SH-SY5Y (cell line): ENCODE data around the gene EIF2S1.

Experiments
- GATA2 ChIP-seq: IDR thresholded peaks from 2 replicates; pipeline ENCODE4 v1.6.1; 2011; ENCODE audit warnings: mild to moderate bottlenecking, low read depth, low read length
- GATA3 ChIP-seq: IDR thresholded peaks from 2 replicates; pipeline ENCODE4 v1.6.1; 2011; ENCODE audit warnings: low read depth, mild to moderate bottlenecking, low read length, moderate library complexity

DNA sequence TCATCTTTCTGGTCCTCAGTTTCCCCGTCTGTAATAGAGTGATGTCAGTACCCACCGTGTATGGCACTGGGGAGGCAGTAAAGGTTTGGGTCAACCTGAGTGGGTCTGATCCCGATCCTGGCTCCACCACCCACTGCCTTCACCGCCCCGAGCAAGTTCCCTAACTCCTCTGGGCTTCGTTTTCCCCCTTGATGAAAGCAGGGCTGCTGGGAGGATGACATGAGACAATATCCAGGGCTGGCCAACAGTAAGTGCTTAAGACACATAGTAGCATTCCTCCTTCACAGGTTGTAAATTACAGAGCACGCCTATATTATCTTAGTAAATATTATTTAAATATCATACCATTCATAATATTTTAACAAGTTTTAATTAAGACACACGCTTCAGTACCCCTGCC is 51.2 kb downstream of the EIF2S1 start:
- TF ChIP-seq GATA2 (no peak), GATA3 (no peak)
